ENCODE results near the gene AIFM2.
"Not testable (repeated sequence)": the region's sequence is repeated elsewhere in the genome, so short reads cannot be mapped to it uniquely, and the experiment has no call there.

Gene AIFM2

GRCh38 chr10:70145666-70146488, 13.3 kb upstream of the AIFM2 start:
- DNase-seq: peak; percentile 68

GRCh38 chr10:70145166-70145665, 12.6 kb upstream of the AIFM2 start:
- DNase-seq: no peak

- DNase-seq: no peak
Observed at GRCh38 chr10:70144372-70145110, 11.9 kb upstream of the AIFM2 start.

GRCh38 chr10:70142555-70142954, 9.9 kb upstream of the AIFM2 start:
- DNase-seq: no peak

- DNase-seq: no peak
Observed at GRCh38 chr10:70140297-70140696, 7.7 kb upstream of the AIFM2 start.

GRCh38 chr10:70139997-70140250, 7.3 kb upstream of the AIFM2 start:
- no peak for DNase-seq

- DNase-seq: no peak
Observed at GRCh38 chr10:70139151-70139996, 6.7 kb upstream of the AIFM2 start.

- DNase-seq: no peak
Observed at GRCh38 chr10:70137927-70138883, 5.6 kb upstream of the AIFM2 start.

- no peak for DNase-seq
Observed at GRCh38 chr10:70137135-70137534, 4.5 kb upstream of the AIFM2 start.

- DNase-seq: no peak
Observed at GRCh38 chr10:70135684-70136083, 3.1 kb upstream of the AIFM2 start.

- no peak for DNase-seq
Observed at GRCh38 chr10:70135046-70135445, 2.4 kb upstream of the AIFM2 start.

GRCh38 chr10:70131560-70131937, 1.1 kb downstream of the AIFM2 start:
- DNase-seq: no peak

GRCh38 chr10:70130878-70131559, 1.6 kb downstream of the AIFM2 start:
- no peak for DNase-seq

GRCh38 chr10:70126700-70127395, 5.8 kb downstream of the AIFM2 start:
- no peak for DNase-seq

- DNase-seq: no peak
Observed at GRCh38 chr10:70125918-70126552, 6.6 kb downstream of the AIFM2 start.

- no peak for DNase-seq
Observed at GRCh38 chr10:70124918-70125317, 7.7 kb downstream of the AIFM2 start.

GRCh38 chr10:70124415-70124814, 8.2 kb downstream of the AIFM2 start:
- no peak for DNase-seq

GRCh38 chr10:70123817-70124216, 8.8 kb downstream of the AIFM2 start:
- DNase-seq: no peak

- not testable (repeated sequence) for DNase-seq
Observed at GRCh38 chr10:70123166-70123565, 9.5 kb downstream of the AIFM2 start.

- DNase-seq: no peak
Observed at GRCh38 chr10:70122742-70123141, 9.9 kb downstream of the AIFM2 start.

Data from 8988T (cell line).